ENCODE data around the gene ITLN2.

GRCh38 chr1:160996178-160996577 lies 41.6 kb upstream of the ITLN2 start:
- TF ChIP-seq EZH2phosphoT487 (conservative IDR thresholded peaks at IDR 0.05; ENCODE audit: low read length) (no peak), CTCF (IDR thresholded peaks at IDR 0.05; ENCODE audit: insufficient read depth, low read length, poor library complexity, severe bottlenecking) (no peak)
